IPS-18a (cell line): Measurements from ENCODE around the gene KLHDC4.

Experiments
- H3K27ac ChIP-seq: one replicate; pipeline ENCODE4 v1.5.1; 2013; ENCODE audit warnings: low read length
- H3K27me3 ChIP-seq: one replicate; pipeline ENCODE4 v1.6.1; 2013; ENCODE audit warnings: mild to moderate bottlenecking, low read length; ENCODE audit not compliant: control insufficient read depth, insufficient read depth
- H3K36me3 ChIP-seq: one replicate; pipeline ENCODE4 v1.6.1; 2013; ENCODE audit warnings: low read depth, low read length; ENCODE audit not compliant: control insufficient read depth
- H3K4me1 ChIP-seq: one replicate; pipeline ENCODE4 v1.6.1; 2013; ENCODE audit warnings: low read depth, low read length; ENCODE audit not compliant: control insufficient read depth
- H3K4me3 ChIP-seq: one replicate; pipeline ENCODE4 v1.5.1; 2013; ENCODE audit warnings: low read length
- H3K9ac ChIP-seq: one replicate; pipeline ENCODE4 v1.6.1; 2013; ENCODE audit warnings: mild to moderate bottlenecking, low read length, moderate library complexity
- H3K9me3 ChIP-seq: one replicate; pipeline ENCODE4 v1.6.1; 2013; ENCODE audit warnings: low read depth, low read length; ENCODE audit not compliant: control insufficient read depth

KLHDC4 gene

GRCh38 chr16:87761060-87761459 is 4.7 kb downstream of the KLHDC4 start:
- Histone ChIP-seq H3K27ac (no peak overlapping the region), H3K9me3 (no peaks in the 10 kb centered on the region), H3K36me3 (peaks cover 45% of the 10 kb centered on the region), H3K9ac (no peak overlapping the region), H3K27me3 (no peaks in the 10 kb centered on the region), H3K4me3 (no peak overlapping the region), H3K4me1 (no peaks in the 10 kb centered on the region)

- H3K36me3 ChIP-seq: peaks cover 63% of the 10 kb centered on the region
- no peak overlapping the region for H3K9ac ChIP-seq
- H3K4me1 ChIP-seq: no peaks in the 10 kb centered on the region
- H3K27me3 ChIP-seq: no peaks in the 10 kb centered on the region
- no peaks in the 10 kb centered on the region for H3K9me3 ChIP-seq
- H3K27ac ChIP-seq: no peak overlapping the region
- H3K4me3 ChIP-seq: no peak overlapping the region
These were observed 7.9 kb downstream of the KLHDC4 start for GRCh38 chr16:87757841-87758426.

GRCh38 chr16:87754535-87754934 is 11.3 kb downstream of the KLHDC4 start:
- no peaks in the 10 kb centered on the region for H3K4me1 ChIP-seq
- H3K4me3 ChIP-seq: no peak overlapping the region
- H3K9me3 ChIP-seq: no peaks in the 10 kb centered on the region
- no peak overlapping the region for H3K27ac ChIP-seq
- H3K27me3 ChIP-seq: no peaks in the 10 kb centered on the region
- H3K9ac ChIP-seq: no peak overlapping the region
- H3K36me3 ChIP-seq: peaks cover 69% of the 10 kb centered on the region

- no peaks in the 10 kb centered on the region for H3K27me3 ChIP-seq
- H3K9me3 ChIP-seq: no peaks in the 10 kb centered on the region
- peaks cover 63% of the 10 kb centered on the region for H3K36me3 ChIP-seq
- no peaks in the 10 kb centered on the region for H3K4me1 ChIP-seq
- H3K27ac ChIP-seq: no peak overlapping the region
- no peak overlapping the region for H3K9ac ChIP-seq
- H3K4me3 ChIP-seq: no peak overlapping the region
These were observed 18.0 kb downstream of the KLHDC4 start for GRCh38 chr16:87747626-87748414.

GRCh38 chr16:87746178-87746577 is 19.6 kb downstream of the KLHDC4 start:
- no peak overlapping the region for H3K9ac ChIP-seq
- peaks cover 62% of the 10 kb centered on the region for H3K36me3 ChIP-seq
- H3K4me1 ChIP-seq: no peaks in the 10 kb centered on the region
- H3K27me3 ChIP-seq: no peaks in the 10 kb centered on the region
- no peak overlapping the region for H3K4me3 ChIP-seq
- no peak overlapping the region for H3K27ac ChIP-seq
- H3K9me3 ChIP-seq: no peaks in the 10 kb centered on the region

- H3K27ac ChIP-seq: no peak overlapping the region
These were observed 20.9 kb downstream of the KLHDC4 start for GRCh38 chr16:87744750-87745514.

GRCh38 chr16:87742781-87743490 is 22.9 kb downstream of the KLHDC4 start:
- Histone ChIP-seq H3K36me3 (peaks cover 37% of the 10 kb centered on the region), H3K27me3 (no peaks in the 10 kb centered on the region), H3K4me3 (no peak overlapping the region), H3K27ac (no peak overlapping the region), H3K9me3 (no peaks in the 10 kb centered on the region), H3K9ac (no peak overlapping the region), H3K4me1 (no peaks in the 10 kb centered on the region)

More at GRCh38 chr16:87744750-87745514, 20.9 kb downstream of the KLHDC4 start:
- Histone ChIP-seq H3K9me3 (no peaks in the 10 kb centered on the region), H3K27me3 (no peaks in the 10 kb centered on the region), H3K9ac (no peak overlapping the region), H3K36me3 (peaks cover 53% of the 10 kb centered on the region), H3K4me3 (no peak overlapping the region), H3K4me1 (no peaks in the 10 kb centered on the region)

GRCh38 chr16:87741700-87742415 is 23.9 kb downstream of the KLHDC4 start:
- peaks cover 26% of the 10 kb centered on the region for H3K36me3 ChIP-seq

GRCh38 chr16:87740909-87741424 is 24.8 kb downstream of the KLHDC4 start:
- Histone ChIP-seq H3K4me1 (no peaks in the 10 kb centered on the region), H3K27ac (no peak overlapping the region), H3K9me3 (no peaks in the 10 kb centered on the region), H3K27me3 (no peaks in the 10 kb centered on the region), H3K36me3 (peaks cover 24% of the 10 kb centered on the region), H3K9ac (no peak overlapping the region), H3K4me3 (no peak overlapping the region)

More at GRCh38 chr16:87741700-87742415, 23.9 kb downstream of the KLHDC4 start:
- H3K4me1 ChIP-seq: no peaks in the 10 kb centered on the region
- H3K27me3 ChIP-seq: no peaks in the 10 kb centered on the region
- no peak overlapping the region for H3K9ac ChIP-seq
- no peaks in the 10 kb centered on the region for H3K9me3 ChIP-seq
- H3K27ac ChIP-seq: no peak overlapping the region
- no peak overlapping the region for H3K4me3 ChIP-seq

GRCh38 chr16:87740441-87740840 is 25.3 kb downstream of the KLHDC4 start:
- Histone ChIP-seq H3K27ac (no peak overlapping the region), H3K4me1 (no peaks in the 10 kb centered on the region), H3K4me3 (no peak overlapping the region), H3K27me3 (no peaks in the 10 kb centered on the region), H3K9ac (no peak overlapping the region), H3K9me3 (no peaks in the 10 kb centered on the region), H3K36me3 (peaks cover 22% of the 10 kb centered on the region)
